ENCODE results near the gene ACCSL.

The ACCSL gene

GRCh38 chr11:44047931-44048431 lies at the start of gene ACCSL:
ACCSL (plus strand) TSS chr11:44047981; CDS start chr11:44048037, 56 bp downstream.
- DNase-seq, result no peak

DNA sequence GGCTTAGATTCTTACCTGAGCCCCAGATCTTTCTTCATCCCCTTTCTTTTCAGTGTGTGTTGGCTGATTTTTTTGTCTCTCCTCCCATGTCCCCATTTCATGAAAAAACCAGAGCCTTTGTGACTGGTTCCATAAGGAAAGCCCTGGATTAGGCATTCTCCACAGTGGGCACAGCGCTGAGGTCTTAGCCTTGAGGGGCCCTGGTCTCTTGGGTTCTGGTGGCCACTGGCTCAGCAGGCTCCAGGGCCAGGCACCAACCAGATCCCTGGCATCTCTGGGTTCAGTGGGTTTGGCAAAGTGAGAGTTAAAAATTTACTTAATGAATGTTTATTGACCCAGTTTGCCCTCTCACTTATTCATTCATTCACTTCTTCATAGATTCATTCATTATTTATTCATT lies 49.5 kb upstream of the ACCSL start:
- DNase-seq, result no peak

- no peak for DNase-seq
Measured at GRCh38 chr11:44000731-44001130, 47.0 kb upstream of the ACCSL start.

GRCh38 chr11:44002191-44003093 lies 45.3 kb upstream of the ACCSL start:
- DNase-seq, result no peak

DNA sequence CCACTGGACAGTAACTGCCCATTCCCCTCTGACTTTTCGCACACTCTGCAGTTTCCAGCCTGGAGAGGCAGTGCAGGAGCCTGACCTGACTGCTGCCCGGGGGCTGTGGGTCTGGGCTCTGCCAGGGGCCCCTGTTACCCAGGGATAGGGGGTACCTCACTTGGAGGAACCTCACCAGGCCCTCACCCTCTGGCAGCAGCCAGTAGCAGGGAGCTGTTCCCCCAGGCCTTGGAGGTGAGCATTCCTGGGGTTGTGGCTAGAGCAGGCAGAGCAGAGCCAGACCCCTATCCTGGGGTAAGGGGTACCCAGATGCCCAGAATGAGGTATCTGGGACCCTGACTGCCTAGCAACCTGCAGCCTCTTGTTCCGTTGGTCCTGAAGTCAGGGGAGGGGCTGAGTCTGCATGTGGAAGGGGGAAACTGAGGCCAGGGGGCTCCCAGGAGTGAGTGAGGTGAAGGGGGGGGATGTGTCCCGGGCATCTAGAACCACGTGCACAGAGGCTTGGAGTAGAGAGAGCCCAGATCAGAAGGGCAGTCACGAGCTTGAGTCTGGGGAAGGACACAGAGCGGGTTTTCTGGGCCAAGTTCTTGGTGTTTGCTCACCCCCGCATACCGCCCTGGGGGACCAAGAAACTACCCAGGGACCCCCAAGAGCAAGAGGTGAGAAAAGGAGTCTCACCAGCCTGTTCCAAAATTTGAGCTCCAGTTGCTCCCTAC lies 43.9 kb upstream of the ACCSL start:
- no peak for DNase-seq

DNA sequence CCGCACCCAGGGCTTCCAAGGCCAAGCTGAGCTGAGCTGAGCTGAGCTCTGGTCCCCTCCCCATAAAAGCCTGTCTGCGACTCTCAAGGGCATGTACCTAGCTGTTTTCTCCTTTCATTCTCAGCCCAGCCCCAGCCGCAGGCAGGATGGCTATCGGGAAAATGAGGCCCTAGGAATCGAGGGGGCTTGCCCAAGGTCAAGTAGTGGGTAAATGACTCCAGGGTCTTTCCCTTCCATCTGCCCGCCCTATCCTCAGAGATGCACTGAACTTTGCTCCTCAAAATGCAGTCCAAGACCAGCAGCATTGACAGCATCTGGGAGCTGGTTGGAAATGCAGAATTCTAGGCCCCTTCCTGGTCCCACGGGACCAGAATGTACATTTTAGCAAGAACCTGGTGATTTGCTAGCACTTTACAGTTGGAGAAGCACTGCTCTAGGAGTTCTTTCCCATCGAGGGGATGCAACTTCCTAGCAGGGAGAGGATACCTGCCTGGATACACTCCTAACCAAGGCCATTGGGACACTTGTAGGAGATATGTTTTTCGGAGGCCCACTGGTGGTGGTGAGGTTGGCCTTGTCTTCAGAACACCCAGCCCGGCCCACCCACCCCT lies 43.2 kb upstream of the ACCSL start:
- DNase-seq, result no peak

DNA sequence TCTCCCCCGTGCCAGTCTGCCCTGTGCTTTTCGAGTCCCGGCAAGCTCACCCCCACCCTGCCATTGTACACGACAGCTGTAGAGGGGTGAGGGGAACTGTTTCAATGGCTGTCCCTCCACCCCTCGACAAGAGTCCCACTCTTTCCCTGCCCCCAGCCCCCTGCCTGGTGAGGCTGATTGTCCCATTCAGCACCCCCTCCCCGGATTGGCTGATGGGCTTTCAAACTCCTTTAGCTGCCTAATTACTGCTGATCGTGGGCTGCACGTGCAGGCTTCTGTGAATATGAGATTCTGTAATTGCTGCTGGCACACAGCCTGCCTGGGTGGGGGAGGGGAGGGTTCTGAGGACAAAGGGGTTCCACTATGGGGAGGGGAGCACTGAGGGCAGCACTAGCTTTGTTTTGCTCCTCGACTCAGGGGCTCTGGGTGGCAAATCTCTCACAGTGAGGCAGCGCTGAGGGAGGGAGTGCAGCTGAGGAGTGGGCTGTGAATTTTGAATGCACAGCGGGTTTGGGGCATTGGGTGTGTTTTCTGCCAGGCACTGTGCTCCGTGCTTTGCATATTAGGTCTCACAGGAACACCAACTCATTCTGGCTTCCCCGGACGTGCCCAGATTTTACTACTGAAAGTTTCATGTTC lies 42.6 kb upstream of the ACCSL start:
- no peak for DNase-seq

DNA sequence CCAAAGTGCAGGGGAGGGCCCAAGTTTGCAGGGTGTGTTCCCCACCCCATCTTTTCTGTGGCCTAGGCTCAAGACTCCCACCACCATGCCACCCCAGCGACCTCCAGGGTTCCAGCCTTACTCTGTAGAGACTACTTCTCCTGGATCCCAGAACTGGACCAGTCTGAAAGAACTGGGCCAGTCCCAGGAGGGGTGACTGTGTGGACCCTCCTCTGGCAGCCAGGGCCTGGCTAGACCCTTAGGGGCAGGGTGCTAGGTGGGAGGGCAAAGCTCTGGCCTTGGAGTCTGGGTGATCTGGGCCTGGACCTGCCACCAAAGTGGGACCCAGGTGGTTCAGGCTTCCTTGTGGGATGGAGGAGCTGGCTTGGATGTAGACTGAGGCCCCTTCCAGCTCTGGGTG lies 41.8 kb upstream of the ACCSL start:
- no peak for DNase-seq

DNA sequence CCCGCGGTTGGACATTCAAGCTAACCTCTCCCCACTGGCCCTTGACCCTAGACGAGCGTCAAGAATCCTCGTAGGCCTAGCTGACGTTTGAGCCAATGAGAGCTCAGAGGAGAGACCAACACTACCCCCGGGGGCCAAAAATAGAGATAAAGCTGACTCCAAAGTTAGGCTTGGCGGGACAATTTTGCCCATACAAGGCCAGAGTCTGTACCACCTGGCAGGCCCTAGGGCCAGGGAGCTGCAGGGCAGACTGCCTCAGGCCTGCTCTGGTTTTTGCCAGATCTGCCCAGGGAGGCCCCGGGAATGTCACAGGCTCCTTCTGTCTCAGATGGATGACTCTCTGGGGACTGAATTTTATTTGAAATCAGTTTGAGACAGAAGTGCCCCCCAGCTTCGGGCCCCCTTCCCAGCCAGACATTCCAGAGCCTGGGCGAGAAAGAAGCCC lies 40.8 kb upstream of the ACCSL start:
- DNase-seq, result no peak

GRCh38 chr11:44007481-44008087 lies 40.2 kb upstream of the ACCSL start:
- no peak for DNase-seq

GRCh38 chr11:44008088-44008501 lies 39.7 kb upstream of the ACCSL start:
- DNase-seq, result no peak

DNA sequence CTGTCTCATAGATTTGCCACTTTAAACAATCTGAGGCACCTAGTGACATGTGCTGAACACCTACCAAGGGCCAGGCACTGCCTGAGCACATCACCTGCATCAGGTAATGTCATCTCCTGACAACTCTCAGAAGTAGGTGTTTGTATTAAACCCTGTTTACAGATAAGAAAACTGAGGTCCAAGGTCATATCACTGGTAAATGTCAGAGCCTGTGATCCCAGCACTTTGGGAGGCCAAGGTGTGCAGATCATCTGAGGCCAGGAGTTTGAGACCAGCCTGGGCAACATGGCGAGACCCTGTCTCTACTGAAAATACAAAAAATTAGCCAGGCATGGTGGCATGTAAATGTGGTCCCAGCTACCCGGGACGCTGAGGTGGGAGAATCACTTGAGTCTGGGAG lies 39.1 kb upstream of the ACCSL start:
- DNase-seq, result no peak

- no peak for DNase-seq
Measured at GRCh38 chr11:44010789-44011251, 37.0 kb upstream of the ACCSL start.

DNA sequence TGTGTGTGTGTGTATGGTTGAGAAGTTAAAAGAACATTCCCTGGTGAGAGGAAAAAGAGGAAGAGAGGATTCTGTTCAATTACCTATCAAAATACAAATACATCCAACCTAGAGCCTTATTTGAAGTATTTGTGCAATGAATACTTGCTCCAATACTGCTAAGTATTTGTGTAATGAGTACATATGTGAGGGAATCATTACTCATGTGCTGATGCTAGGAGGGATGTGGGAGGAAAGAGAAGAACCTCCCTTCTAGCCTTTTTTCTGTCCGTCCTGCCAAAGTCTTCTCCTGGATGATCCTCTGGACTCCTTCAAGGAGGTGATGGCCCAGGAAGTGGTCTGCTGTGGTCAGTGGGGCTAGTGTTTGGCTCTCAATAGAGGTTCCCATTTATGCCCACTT lies 36.0 kb upstream of the ACCSL start:
- no peak for DNase-seq

GRCh38 chr11:44014968-44015623 lies 32.7 kb upstream of the ACCSL start:
- no peak for DNase-seq

GRCh38 chr11:44015624-44016007 lies 32.2 kb upstream of the ACCSL start:
- DNase-seq, result no peak

GRCh38 chr11:44016131-44016530 lies 31.6 kb upstream of the ACCSL start:
- no peak for DNase-seq

GRCh38 chr11:44016546-44017442 lies 31.0 kb upstream of the ACCSL start:
- DNase-seq, result no peak

GRCh38 chr11:44017443-44018126 lies 30.2 kb upstream of the ACCSL start:
- DNase-seq, result no peak

DNA sequence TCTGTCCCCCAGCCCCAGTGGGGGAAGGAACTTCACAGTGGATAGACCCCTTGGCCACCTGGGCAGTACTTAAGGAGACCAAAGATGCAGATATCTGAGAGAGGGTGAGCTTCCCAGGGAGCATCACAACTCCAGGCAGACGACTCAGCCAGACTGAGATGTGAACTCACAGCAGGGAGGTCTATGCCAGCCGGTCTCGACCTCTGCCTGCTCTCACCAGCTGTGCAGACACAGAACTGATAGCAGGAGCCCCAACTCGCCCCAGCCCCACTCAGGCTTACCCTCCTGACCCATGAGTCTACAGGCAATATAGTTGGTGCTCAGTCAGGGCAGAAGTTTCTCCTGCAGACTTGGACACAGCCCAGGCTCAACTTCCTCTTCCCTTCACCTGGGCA lies 29.7 kb upstream of the ACCSL start:
- DNase-seq, result no peak
